ENCODE data around the gene TMEM212.

GRCh38 chr3:171846597-171846996 lies 3.4 kb downstream of the TMEM212 start:
- no peak for TF ChIP-seq EZH2 (IDR thresholded peaks at IDR 0.05)
- TF ChIP-seq POLR2AphosphoS5 (IDR thresholded peaks at IDR 0.05; ENCODE audit: borderline replicate concordance, low read depth, low read length), result no peak
- TF ChIP-seq FOXP2 (optimal IDR thresholded peaks at IDR 0.05; ENCODE audit: control extremely low read depth, extremely low read length, insufficient read depth), result no peak

All from SK-N-MC (cell line).